Endometrial microvascular endothelial cells (primary cell): ENCODE results near the gene CLEC18C. TPM values are rescaled to one million over a fixed set of nuclear protein-coding genes. Genes with fewer than 3 reads are reported as not detected.
"Not testable (repeated sequence)": the region's sequence is repeated elsewhere in the genome, so short reads cannot be mapped to it uniquely, and the experiment has no call there.

Source experiments
- in situ Hi-C: cut with HindIII; loops from 2 replicates; pipeline ENCODE4 v1.10.0; 2017; ENCODE audit warnings: low sequenced_read_pairs, low pct_unique_long_range_greater_than_20kb; ENCODE audit errors: inconsistent ontology term
- total RNA-seq: library from RNA; depleted of rRNA; stranded (reverse); fragments of >200 nt; gene quantifications from one replicate; pipeline ENCODE4 v1.2.3, GENCODE V29; 2015; ENCODE audit errors: inconsistent ontology term

CLEC18C gene
- total RNA-seq: not detected

- in situ Hi-C loops: not testable (repeated sequence)
Observed at GRCh38 chr16:70173212-70173837, at the start of gene CLEC18C. TSS of gene CLEC18C (plus strand) at chr16:70173787. CDS start at chr16:70174279, 492 bp downstream.

- in situ Hi-C loops: not testable (repeated sequence)
Observed at GRCh38 chr16:70123822-70124221, 49.8 kb upstream of the CLEC18C start.

GRCh38 chr16:70126226-70126625 lies 47.4 kb upstream of the CLEC18C start:
- in situ Hi-C loops: not testable (repeated sequence)

- in situ Hi-C loops: not testable (repeated sequence)
Observed at GRCh38 chr16:70127706-70128105, 45.9 kb upstream of the CLEC18C start.

- in situ Hi-C loops: not testable (repeated sequence)
Observed at GRCh38 chr16:70128844-70129243, 44.7 kb upstream of the CLEC18C start.

- in situ Hi-C loops: not testable (repeated sequence)
Observed at GRCh38 chr16:70135796-70136195, 37.8 kb upstream of the CLEC18C start.

- in situ Hi-C loops: not testable (repeated sequence)
Observed at GRCh38 chr16:70136595-70136994, 37.0 kb upstream of the CLEC18C start.

- in situ Hi-C loops: not testable (repeated sequence)
Observed at GRCh38 chr16:70142739-70143138, 30.8 kb upstream of the CLEC18C start.

- in situ Hi-C loops: not testable (repeated sequence)
Observed at GRCh38 chr16:70143231-70143895, 30.2 kb upstream of the CLEC18C start.

- in situ Hi-C loops: not testable (repeated sequence)
Observed at GRCh38 chr16:70147853-70148252, 25.7 kb upstream of the CLEC18C start.

- in situ Hi-C loops: not testable (repeated sequence)
Observed at GRCh38 chr16:70148453-70148852, 25.1 kb upstream of the CLEC18C start.

- in situ Hi-C loops: not testable (repeated sequence)
Observed at GRCh38 chr16:70149296-70149695, 24.3 kb upstream of the CLEC18C start.

GRCh38 chr16:70151391-70151790 lies 22.2 kb upstream of the CLEC18C start:
- in situ Hi-C loops: no loop called here

- in situ Hi-C loops: no loop called here
Observed at GRCh38 chr16:70151941-70152509, 21.6 kb upstream of the CLEC18C start.

- in situ Hi-C loops: no loop called here
Observed at GRCh38 chr16:70152578-70153302, 20.8 kb upstream of the CLEC18C start.

GRCh38 chr16:70154736-70155135 lies 18.9 kb upstream of the CLEC18C start:
- in situ Hi-C loops: not testable (repeated sequence)

GRCh38 chr16:70156207-70156978 lies 17.2 kb upstream of the CLEC18C start:
- in situ Hi-C loops: no loop called here

- in situ Hi-C loops: no loop called here
Observed at GRCh38 chr16:70157105-70157476, 16.5 kb upstream of the CLEC18C start.
